Fibroblast of skin of abdomen (primary cell): ENCODE measurements around the gene OCA2.

Experiments used
- DNase-seq: peaks from one replicate; pipeline ENCODE4 v3.0.0-alpha.2; 2013

The OCA2 gene

GRCh38 chr15:27844018-27844666 is 255.0 kb downstream of the OCA2 start:
- DNase-seq: peak; percentile 92

- no peak for DNase-seq
These were observed 256.0 kb downstream of the OCA2 start for GRCh38 chr15:27843146-27843545.

GRCh38 chr15:27842526-27842925 is 256.6 kb downstream of the OCA2 start:
- no peak for DNase-seq

DNA sequence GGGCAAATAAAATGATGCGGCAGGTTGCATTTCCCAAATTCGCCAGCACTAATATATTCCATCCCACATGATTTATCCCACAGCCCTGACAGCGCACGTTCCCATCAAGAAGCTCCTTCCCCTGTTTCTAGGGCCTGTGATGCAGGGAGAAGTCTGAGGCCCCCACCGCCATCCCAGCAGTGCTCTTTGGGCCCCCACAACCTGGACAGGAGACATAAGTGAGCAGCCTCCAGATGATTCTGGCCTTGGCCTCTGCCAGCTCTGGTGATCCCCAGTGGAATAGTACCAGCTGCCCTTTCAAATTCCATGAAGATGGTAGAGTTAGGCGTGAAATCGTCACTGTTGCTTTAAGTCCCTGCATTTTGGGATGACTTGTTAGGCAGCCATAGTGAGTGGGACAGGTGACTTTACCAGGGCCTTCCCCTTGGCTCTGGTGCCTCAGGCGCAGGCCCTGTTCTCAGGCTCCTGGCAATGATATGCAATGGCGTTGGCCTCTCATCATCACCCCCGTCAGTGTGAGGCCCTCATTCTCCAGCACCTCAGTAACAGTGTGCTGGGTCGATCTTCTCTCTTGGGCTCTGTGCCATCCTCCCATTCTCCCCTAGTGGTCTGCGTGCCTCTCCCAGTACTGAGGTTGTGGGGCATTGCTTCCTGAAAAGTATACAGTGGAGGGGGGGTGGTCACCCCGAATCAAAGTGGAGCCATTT is 263.7 kb downstream of the OCA2 start:
- DNase-seq: no peak

DNA sequence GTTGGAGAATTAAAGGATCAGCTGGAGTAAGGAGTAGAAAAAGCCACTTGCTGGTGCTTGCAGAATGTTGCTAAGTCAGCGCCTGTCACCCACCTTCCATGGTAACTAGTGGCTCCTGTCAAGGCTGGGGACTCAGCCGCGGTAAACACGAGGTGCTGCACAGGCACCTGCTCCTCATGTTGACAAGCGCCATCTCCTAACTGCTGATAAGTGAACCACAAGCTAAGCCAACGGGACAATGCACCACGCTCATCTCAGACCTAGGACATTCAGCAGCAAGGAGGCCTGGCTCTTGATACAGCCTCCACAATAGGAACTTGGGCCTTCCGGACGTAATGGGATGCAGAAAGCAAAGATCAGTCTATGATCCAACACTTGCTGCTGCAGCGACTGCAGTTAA is 264.4 kb downstream of the OCA2 start:
- DNase-seq: no peak

- DNase-seq: no peak
These were observed 265.1 kb downstream of the OCA2 start for GRCh38 chr15:27833974-27834373.

DNA sequence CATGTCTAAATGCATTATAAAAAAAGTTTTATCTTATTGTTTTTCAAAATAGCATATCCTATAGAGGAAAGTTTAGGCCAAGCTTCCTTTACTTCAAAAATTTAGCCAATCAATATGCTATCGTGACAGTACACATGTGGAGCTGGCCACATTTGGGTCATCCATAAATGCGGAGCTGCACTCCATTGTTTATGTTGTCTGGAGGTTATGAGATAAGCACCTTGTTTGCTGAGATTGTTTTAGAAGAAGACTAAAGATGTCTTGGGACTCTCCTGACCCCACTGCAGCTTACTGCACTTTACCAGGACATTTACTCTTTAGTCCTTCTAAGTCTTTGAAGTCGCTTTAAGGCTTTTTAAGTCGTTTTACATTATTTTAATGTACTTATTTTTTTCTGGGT is 265.9 kb downstream of the OCA2 start:
- no peak for DNase-seq

DNA sequence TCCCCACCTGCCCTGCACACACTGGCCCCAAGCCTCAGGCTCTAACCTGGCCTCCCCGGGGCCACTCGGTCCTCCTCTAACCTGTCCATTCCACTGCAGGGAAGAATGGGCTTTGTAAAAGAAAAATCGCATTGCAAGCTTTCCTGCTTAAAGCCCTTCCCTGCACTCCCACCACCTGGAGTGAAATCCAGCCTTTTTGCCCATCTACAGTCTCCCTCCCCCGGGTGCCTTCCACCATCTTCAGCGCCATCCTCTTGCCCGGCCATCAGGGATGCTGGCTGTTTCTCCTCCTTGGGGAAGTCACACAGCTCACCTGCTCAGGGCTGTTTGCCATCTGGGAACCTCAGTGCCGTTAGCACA is 266.9 kb downstream of the OCA2 start:
- no peak for DNase-seq

GRCh38 chr15:27831384-27832236 is 267.5 kb downstream of the OCA2 start:
- no peak for DNase-seq

DNA sequence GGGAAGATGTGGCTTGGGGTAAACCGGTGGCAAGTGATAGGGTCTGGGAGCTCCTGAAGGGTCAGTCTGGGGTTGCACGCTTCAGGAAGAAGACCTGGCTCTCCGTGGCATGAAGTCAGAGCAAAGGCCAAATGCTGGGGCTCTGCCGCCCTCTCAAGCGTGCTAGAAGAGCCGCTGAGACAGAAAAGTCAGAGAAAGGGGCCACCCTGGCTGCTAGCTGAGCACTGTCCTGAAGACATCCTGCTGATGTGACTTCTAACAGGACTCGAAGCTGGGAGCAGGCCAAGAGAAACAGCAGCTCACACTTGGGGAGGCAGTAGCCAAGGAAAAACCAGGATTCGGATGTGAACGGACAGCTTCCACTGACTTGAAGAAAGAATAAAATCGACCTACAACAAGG is 270.4 kb downstream of the OCA2 start:
- DNase-seq: no peak

GRCh38 chr15:27826902-27827714 is 272.0 kb downstream of the OCA2 start:
- peak; percentile 78 for DNase-seq

GRCh38 chr15:27826411-27826810 is 272.7 kb downstream of the OCA2 start:
- DNase-seq: peak; percentile 31

DNA sequence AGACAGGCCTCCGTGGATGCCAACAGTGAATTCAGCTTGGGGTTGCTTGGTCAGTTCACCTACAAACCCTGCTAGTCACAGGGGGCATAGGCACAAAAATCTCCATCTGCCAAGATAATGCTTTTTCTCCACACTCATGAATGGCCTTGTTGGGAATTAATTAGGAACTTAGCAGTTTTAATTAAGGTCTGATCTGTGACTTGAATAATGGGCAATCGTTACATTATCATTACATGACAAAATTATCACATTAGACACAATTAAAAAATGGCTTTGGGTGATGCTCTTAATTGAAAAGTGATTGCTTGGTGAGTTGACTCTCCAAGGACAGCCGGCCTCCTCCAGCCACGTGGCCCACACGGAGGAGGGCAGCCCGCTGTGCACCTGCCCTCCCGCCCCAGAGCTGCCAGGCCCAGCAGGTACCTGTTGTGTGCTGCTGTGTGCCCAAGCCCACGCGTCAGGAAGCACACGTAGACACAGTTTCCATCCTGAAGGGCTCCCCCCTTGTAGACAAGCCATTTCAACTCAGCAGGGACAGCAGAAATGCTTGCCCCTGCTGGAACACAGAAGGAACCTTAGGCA is 274.2 kb downstream of the OCA2 start:
- DNase-seq: no peak

DNA sequence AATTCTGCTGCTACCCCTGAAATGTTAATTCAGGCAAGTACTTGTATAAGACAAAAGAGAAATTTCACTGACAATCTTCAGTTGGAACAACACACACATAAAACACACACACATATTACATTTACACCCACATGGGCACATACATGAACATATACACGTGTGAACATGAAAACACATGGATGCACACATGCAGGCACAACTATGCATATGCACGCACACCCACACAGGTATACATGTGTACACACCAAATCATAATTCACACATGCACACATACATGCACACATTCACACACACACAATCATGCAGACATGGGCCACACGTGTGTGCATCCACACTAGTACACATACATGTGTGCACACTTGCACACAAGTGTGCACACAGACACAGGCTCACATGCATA is 277.8 kb downstream of the OCA2 start:
- no peak for DNase-seq

- DNase-seq: no peak
These were observed 278.4 kb downstream of the OCA2 start for GRCh38 chr15:27820722-27821121.

- peak; percentile 74 for DNase-seq
These were observed 278.9 kb downstream of the OCA2 start for GRCh38 chr15:27820232-27820631.

DNA sequence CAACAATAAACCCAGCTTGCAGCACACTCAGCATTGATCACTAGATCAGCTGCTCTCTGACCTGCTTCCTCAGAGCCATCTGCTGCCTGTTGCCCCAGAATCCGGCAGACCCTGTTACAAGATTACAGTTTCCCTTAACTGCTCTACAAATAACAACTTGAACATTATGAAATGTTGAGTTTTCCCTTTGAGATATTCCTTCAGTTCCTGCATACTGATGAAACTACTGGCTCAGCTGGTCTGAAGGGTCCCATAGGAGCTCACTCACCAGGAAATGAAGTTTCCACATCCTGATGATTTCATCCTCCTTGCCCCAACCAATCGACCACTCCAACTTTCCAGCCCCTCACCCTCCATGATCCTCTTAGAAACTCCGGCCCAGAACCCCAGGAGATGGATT is 281.9 kb downstream of the OCA2 start:
- no peak for DNase-seq

DNA sequence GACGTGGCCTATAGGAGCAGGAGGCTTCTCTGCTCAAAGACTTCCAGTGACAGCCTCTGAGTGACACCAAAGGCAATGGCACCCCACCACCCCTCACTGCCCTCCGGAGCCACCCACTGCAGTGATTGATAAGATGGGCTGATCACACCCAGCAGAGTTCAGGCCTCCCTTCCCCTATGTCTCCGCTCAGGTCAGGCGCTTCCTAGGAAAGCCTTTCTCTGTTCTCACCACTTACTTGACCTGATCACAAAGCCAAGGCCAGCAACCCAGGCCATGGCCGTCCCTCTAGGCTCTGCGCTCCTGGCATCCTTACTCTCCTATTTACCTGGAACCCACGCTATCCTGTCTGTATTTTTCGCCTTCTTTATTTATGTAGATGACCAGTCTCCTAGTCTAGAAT is 282.3 kb downstream of the OCA2 start:
- no peak for DNase-seq

- DNase-seq: no peak
These were observed 284.1 kb downstream of the OCA2 start for GRCh38 chr15:27815035-27815434.

- no peak for DNase-seq
These were observed 286.0 kb downstream of the OCA2 start for GRCh38 chr15:27813139-27813538.

- DNase-seq: no peak
These were observed 290.9 kb downstream of the OCA2 start for GRCh38 chr15:27808182-27808581.

DNA sequence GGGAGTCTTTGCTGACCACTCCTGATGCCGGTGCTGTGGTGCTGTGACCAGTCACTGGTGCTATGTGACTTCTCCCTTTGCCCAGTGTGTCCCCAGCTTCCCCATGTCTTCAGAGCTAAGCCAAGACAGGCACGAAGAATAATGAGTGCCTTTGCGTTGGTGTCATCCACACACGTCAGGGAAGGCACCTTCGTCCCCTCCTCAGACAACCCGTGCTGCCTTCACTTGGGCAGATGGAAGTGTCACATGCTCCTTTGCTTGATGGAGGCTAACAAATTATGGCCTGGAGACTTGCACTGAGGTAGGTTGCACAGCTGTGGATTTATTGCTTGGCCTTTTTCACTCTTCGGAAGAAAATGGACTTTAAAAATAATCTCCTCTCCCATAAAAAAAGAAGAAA is 291.8 kb downstream of the OCA2 start:
- DNase-seq: no peak
